ENCODE measurements around the gene URB1.

URB1 gene

GRCh38 chr21:32340863-32341848 lies 51.7 kb downstream of the URB1 start:
- no peak for DNase-seq (ENCODE audit: low spot score)

GRCh38 chr21:32338209-32338921 lies 54.4 kb downstream of the URB1 start:
- no peak for DNase-seq (ENCODE audit: low spot score)

GRCh38 chr21:32337206-32337605 lies 55.6 kb downstream of the URB1 start:
- DNase-seq (ENCODE audit: low spot score) = no peak

DNA sequence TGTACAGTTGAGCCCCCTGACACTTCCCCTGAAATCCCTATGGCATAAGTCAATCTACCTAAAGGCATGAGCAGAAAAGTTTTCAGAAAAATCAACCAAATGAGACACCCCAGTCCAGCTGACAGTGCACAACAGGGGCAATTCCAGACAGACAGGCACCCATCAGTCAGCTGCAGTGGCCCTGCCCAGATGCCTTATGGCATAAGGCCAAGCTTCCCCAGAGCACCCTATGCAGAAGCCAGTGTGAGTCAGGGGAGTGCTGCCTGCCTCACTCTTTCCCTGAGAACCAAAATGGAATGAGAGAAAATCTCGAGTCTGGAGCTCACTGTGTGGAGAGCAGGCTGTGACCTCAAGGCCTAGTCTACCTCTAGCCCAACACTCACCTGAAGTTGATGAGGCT lies 56.1 kb downstream of the URB1 start:
- DNase-seq (ENCODE audit: low spot score) = peak; percentile 32

DNA sequence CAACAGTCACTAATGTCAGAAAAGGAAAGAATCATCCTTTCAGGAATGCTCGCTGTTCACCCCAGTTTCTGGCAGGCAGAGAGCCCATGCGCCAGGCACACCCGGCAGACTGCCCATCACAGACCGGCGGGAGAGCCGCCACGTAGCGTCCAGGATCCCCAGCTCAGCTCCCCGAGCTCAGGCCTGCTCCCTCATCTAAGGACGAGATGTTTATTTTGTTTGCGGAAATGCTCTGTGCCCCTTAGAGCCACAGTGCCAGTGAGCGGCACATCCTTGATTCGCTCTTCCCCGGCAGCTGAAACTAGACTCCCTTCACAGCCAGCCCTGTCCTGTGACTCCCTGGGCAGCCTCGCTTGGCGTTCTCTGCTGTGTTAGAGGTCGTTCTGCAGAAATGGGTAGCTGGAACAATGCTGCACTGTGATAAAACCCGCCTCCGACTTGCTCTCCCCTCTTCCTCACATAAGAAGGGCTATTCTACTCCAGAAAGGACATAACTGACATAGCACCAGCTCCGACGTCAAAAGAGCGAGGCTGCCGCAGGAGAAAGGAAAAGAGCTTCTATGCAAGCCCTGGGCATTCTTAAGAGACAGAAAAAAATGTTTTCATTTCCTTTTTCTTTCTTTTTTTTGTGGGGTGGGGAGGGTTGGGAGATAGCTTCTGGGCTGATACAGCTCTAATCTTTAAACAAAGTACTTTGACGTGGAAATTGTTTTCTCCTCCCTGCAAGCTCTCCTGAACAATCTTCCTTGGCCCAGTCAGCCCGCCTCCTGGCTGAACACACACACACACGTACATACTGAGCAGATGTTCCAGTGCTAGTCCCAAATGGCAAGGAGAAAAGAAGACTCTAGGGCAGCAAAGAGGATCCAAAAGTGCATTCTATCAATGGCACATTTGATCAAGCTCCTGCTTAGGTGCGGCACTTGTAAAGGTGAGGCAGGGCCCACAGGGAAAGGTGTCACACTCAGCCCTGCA lies 56.9 kb downstream of the URB1 start:
- no peak for DNase-seq (ENCODE audit: low spot score)

DNA sequence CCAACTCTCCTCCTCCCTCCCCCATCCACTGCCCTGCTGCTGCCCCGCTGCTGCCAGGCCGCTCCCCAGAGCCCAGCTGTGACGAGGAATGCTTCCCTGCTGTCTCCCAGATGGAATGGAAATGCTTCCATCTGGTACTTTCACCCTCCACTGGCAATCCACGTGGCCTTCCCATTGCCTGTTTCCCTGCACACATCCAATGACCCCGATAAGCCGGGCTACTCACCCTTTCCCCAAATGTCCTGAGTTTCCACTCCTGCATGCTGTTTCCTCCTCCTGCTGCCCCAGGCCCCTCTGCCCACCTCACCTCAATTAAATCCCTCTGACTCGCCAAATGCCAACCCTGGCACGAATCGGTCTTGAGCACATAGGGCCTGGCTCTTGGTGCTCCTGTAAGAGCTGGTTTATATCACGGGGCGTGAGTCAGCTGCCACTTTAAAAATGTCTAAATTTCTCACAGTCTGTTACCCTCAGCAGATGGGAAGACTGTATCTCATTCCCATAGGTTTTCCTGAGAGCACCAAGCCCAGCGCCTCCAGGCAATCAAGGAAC lies 57.8 kb downstream of the URB1 start:
- DNase-seq (ENCODE audit: low spot score) = no peak

DNA sequence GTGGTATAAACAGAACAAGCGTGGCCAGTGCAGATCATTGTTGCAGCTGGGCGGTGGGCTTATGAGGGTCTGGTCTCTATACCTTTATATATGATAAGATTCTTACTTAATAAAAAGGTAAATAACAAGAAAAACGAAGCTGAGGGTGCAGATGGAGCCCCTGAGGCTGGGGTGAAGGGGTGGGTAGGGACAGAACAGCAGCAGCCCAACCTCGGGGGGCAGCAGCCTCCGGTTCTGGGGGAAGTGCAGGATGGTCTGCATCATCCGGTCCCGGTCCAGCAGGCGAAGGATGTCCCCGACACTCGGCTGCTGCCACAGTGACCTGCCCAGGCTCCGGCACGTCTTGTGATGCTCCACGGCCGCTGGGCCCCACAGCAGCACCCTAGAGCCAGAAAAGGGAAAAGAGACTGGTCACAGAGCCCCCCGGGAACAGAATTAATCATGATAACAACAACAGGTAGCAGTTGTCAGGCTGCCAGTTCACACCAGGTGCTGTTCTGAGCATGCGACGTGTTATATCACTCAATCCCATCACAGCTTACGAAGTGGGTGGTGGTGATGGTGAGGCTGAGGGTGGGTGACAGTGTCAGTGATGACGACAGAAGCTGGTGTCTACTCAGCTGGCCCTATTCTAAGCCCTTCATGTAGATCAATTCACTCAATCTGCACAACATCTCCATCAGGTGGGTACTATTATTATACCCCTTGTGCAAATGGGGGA lies 58.7 kb downstream of the URB1 start:
- DNase-seq (ENCODE audit: low spot score) = no peak

DNA sequence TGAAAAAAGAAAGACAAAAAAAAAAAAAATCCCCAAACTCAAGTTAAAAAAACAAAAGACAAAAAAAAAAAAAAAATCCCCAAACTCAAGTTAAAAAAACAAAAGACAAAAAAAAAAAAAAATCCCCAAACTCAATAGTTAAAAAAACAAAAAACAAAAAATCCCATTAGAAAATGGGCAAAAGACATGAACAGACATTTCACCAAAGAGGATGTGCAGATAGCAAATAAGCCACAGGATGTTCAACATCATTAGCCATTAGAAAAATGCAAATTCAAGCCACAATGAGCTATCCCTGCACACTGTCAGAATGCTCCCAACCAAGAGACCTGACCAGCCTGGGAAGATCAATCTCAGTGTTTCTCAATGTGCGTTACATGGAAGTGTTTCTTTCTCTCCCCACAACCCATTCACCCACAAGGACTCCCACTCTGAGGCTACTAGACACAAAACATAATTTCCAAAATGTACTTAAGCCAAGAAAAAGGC lies 60.3 kb downstream of the URB1 start:
- no peak for DNase-seq (ENCODE audit: low spot score)

GRCh38 chr21:32331444-32332305 lies 61.1 kb downstream of the URB1 start:
- no peak for DNase-seq (ENCODE audit: low spot score)

DNA sequence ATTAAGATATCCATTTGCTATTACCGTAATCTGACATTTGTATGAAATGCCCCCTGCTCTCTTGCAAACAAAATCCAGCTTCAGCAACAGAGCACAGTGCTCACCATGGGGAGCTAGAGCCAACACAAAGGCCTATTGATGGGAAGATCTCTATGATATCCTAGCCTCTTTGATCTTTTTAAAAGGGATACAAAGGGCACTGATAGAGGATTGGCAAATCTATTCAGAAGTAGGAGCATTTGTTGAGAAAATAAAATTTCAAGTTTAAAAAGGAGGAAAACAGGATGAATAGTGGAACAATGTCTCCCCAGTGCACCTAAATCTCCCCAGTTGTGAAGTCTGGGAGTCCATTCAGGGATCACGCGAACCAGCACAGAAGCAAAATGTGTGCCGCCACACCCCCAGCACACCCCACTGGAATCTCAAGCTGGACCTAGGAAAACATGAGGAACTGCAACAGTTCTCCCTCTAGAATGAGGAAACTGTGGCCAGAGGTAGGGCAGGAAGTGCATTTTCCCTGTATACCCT lies 62.0 kb downstream of the URB1 start:
- no peak for DNase-seq (ENCODE audit: low spot score)

DNA sequence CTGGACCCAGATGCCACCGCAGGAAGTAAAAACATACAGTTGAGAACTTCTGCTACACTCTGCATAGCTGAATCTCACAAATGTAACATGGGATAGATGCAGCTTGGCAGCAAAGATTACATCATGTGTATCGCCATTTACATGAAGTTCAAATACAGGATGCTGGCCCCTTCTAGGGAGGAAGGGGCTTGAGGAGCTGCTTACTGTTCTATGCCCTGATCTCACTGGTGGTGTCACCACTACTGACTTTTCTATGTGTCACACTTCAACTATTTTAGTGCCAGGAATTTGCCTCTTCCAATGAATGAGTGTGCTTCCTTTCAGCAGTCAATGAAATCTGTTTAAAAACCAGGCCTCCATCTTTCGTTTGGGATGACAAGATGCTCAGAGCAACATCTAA lies 63.0 kb downstream of the URB1 start:
- peak; percentile 33 for DNase-seq (ENCODE audit: low spot score)

GRCh38 chr21:32329331-32329730 lies 63.5 kb downstream of the URB1 start:
- peak; percentile 44 for DNase-seq (ENCODE audit: low spot score)

- peak; percentile 71 for DNase-seq (ENCODE audit: low spot score)
Observed at GRCh38 chr21:32328595-32328994, 64.2 kb downstream of the URB1 start.

DNA sequence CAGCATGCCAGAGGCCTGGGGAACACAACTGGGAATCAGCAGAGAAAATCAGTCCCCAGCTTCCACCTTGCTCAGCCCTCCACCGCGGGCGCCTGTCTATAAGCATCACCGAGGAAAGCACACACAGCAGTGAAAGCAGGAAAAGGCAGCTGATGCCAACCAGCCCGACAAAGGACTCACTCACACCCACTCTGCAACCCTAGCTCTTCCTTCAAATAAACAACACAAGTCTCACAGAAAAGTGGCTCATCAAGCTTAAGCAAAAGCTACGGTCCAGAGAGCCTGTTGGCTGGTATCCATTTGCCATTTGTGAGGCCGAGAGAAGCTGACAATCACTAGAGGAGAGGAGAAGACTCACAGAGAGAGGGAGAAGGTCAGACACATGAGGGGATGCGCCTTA lies 67.1 kb downstream of the URB1 start:
- DNase-seq (ENCODE audit: low spot score) = no peak

- DNase-seq (ENCODE audit: low spot score) = no peak
Observed at GRCh38 chr21:32322676-32323075, 70.1 kb downstream of the URB1 start.

- DNase-seq (ENCODE audit: low spot score) = no peak
Observed at GRCh38 chr21:32322103-32322502, 70.7 kb downstream of the URB1 start.

DNA sequence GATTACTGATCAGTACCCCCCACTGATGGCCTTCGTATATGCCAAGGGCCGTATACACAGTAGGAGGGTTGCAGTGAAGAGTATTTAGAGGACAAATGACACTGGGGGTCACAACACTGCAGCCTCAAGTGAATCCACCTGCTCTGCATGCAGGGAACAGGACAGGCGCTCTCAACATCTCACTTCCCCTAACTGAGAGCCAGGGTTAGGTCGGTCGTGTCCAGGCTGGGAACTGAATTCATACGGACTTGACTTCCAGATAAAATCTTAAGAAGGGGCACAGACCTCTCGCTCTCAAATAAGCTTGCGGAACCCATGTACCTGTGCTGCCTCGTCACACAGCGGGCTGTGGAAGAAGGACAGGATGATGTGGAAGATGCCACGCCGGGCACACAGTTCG lies 71.3 kb downstream of the URB1 start:
- DNase-seq (ENCODE audit: low spot score) = no peak

DNA sequence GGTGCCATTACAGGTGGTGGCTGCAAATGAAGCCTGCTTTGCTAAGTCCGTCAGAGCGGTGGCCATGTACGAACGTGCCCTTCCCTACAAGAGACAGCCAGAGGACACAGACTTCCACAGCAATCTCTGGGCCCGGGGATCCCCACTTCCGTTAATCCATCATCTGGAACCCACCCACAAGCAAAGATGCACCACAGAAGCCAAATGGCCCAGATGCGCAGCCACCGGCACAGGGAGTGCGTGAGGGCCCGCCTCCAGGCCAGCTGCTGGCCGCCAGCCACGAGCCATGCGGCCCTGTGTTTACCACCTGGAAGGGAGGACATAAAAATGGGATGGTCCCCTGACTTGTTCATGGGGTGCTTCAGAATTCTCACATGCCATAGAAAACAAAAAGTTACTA lies 72.1 kb downstream of the URB1 start:
- no peak for DNase-seq (ENCODE audit: low spot score)

DNA sequence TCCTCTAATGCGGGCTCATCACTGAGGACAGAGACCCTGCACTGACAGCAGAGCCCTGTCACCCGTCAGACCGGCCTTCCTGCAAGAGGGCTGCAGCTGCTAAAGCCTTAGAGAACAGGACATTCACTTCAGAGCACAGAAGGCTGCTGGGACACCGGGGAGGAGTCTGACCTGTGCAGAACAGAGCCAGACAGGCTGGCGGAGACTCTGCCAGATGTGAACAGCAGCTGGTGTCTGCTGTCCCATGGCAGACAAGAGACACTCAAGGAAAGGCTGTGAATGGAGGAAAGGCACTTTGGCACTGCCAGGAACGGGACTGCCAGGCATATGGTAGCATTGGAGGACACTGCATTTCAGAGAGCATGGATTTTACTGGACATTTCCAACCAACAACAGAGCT lies 72.8 kb downstream of the URB1 start:
- DNase-seq (ENCODE audit: low spot score) = no peak

- no peak for DNase-seq (ENCODE audit: low spot score)
Observed at GRCh38 chr21:32319012-32319411, 73.8 kb downstream of the URB1 start.

Measured in GM03348 (cell line).